SK-N-MC (cell line): Measurements from ENCODE around the gene PRKAR2A.

Experiments used
- EZH2 ChIP-seq: fragments of 200-600 bp; sonication (generic); IDR thresholded peaks from one replicate; pipeline ENCODE4 v1.6.1; 2017; ENCODE audit warnings: antibody characterized with exemption
- FOXP2 ChIP-seq: optimal IDR thresholded peaks from 2 replicates; pipeline ENCODE3; 2011; ENCODE audit warnings: mild to moderate bottlenecking, moderate library complexity; ENCODE audit not compliant: insufficient read depth; ENCODE audit errors: extremely low read length, control extremely low read depth
- POLR2AphosphoS5 ChIP-seq: IDR thresholded peaks from 2 replicates; pipeline ENCODE4 v1.6.1; 2012; ENCODE audit warnings: mild to moderate bottlenecking, low read depth, low read length, borderline replicate concordance

DNA sequence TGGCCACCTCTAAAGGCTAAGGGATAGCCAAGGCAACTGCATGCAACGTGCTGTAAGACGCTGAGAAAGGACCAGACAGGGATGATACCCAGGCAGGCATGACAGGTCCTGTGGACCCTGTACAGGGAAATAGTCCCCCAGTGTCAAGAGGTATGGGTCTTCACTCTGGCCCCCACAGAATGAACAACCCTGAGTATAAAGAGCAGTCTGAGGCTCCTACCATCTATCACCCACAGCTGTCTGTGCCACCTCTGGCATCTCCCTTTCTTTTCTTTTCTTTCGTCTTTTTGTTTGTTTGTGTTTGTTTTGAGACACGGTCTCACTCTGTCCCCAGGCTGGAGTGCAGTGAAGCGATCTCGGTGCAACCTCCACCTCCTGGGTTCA is 32.3 kb upstream of the PRKAR2A start:
- TF ChIP-seq EZH2 (no peak), POLR2AphosphoS5 (no peak), FOXP2 (no peak)
